Lung (tissue), 12 donors: ENCODE measurements around the gene C4BPA. TPM values are rescaled to one million over a fixed set of nuclear protein-coding genes. Genes with fewer than 3 reads are reported as not detected.

Source experiments
- ATAC-seq: fragments of 200-7000 bp; cut with Tn5 transposase; one replicate; pipeline ENCODE4 v1.9.1; 2020; ENCODE audit warnings: moderate number of reproducible peaks; ENCODE audit not compliant: insufficient read depth, low FRiP score
- DNase-seq, 3 donors: peaks; one replicate each; pipeline ENCODE4 v3.0.0-alpha.2; 2013 to 2017
- H3K27ac ChIP-seq, 2 donors: one replicate each; pipeline ENCODE4 v1.5.1; 2013; ENCODE audit warnings: mild to moderate bottlenecking in 2 of 2, moderate library complexity in 2 of 2, control low read depth in 1 of 2, inconsistent platforms in 1 of 2, low read depth in 1 of 2, low read length in 1 of 2
- H3K27me3 ChIP-seq, 3 donors: one replicate each; pipeline ENCODE4 v1.5.1; 2013; ENCODE audit warnings: low read length in 2 of 3; ENCODE audit not compliant: control insufficient read depth in 3 of 3, insufficient read depth in 3 of 3
- H3K36me3 ChIP-seq, 4 donors: one replicate each; pipeline ENCODE4 v1.5.1; 2013; ENCODE audit warnings: low read length in 4 of 4, mild to moderate bottlenecking in 1 of 4, moderate library complexity in 1 of 4; ENCODE audit not compliant: control insufficient read depth in 4 of 4, insufficient read depth in 4 of 4
- H3K4me1 ChIP-seq, 5 donors: one replicate each; pipeline ENCODE4 v1.5.1; 2013; ENCODE audit warnings: low read length in 5 of 5, mild to moderate bottlenecking in 2 of 5, moderate library complexity in 1 of 5; ENCODE audit not compliant: control insufficient read depth in 5 of 5, insufficient read depth in 5 of 5
- H3K4me3 ChIP-seq: one replicate; pipeline ENCODE4 v1.5.1; 2013; ENCODE audit warnings: mild to moderate bottlenecking, control low read depth, moderate library complexity
- H3K9ac ChIP-seq, 2 donors: one replicate each; pipeline ENCODE4 v1.5.1; 2013; ENCODE audit warnings: low read length in 2 of 2, control low read depth in 1 of 2; ENCODE audit not compliant: insufficient read depth in 1 of 2
- H3K9me3 ChIP-seq, 4 donors: one replicate each; pipeline ENCODE4 v1.5.1; 2013; ENCODE audit warnings: low read length in 3 of 4, mild to moderate bottlenecking in 1 of 4, moderate library complexity in 1 of 4; ENCODE audit not compliant: control insufficient read depth in 4 of 4, insufficient read depth in 3 of 4
- WGBS, 2 donors: extraction: QIAGEN DNeasy Blood & Tissue Kit; methylation state at CpG; one replicate each; pipeline ENCODE4 v1.1.7; 2013; 5-methylcytosine and 5-hydroxymethylcytosine counted together
- polyA plus RNA-seq, 2 donors: library from polyadenylated mRNA; stranded (reverse); fragments of 200-250 nt; gene quantifications; one replicate each; pipeline ENCODE4 v1.2.1, GENCODE V29; 2013
- total RNA-seq, 2 donors: library from RNA; depleted of rRNA in 1 of 2; stranded (reverse); fragments of >200 nt in 1 of 2; gene quantifications; one replicate each; pipeline ENCODE4 v1.2.1, GENCODE V29; 2014 to 2021
- TF ChIP-seq, protein P1 (sequence below): IDR thresholded peaks from 2 replicates; pipeline ENCODE4 v1.5.1; 2012; ENCODE audit warnings: mild to moderate bottlenecking; ENCODE audit errors: control extremely low read depth, extremely low read depth
- donor health status: control.
- donor health status: control.
- donor health status: Bipolar disorder and iron deficiency.
- donor health status: healthy.
- donor health status: DM: yes; HTN: yes; CAD: no.

C4BPA gene
- total and polyA plus RNA-seq, 4 donors, result 21.2 to 213 (median 181) TPM

DNA sequence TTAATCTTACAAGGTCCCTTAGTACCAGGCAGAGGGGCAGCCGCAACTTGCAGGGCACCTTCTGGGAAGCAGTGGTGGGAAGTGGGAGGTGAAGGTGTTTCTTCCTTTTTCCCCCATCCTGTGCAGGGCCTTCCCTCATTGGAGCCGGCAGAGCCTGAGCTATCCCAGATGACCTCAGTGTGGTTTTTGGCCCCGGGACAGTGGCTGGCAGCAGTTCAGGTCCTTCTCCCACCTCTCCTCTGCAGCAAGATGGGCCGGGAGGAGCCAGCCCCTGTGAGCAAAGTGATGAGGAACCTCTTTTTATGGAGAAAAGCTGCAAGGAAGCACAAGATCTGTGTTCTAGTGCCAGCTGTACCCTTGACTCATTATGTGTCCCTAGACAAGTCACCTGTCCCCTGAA, 44.2 kb upstream of the C4BPA start:
- H3K9me3 ChIP-seq, result no peaks in the 10 kb centered on the region
- DNase-seq, result no peak
- H3K4me1 ChIP-seq, result peaks cover 0 to 5% (median 0%) of the 10 kb centered on the region in 5 donors
- H3K36me3 ChIP-seq, result peaks cover under 1 to 20% (median 16%) of the 10 kb centered on the region in 4 donors
- WGBS, 2 donors, result 30 to 59% methylated on average over 4 of the region's 4 CpGs
- TF ChIP-seq, protein P1, sequence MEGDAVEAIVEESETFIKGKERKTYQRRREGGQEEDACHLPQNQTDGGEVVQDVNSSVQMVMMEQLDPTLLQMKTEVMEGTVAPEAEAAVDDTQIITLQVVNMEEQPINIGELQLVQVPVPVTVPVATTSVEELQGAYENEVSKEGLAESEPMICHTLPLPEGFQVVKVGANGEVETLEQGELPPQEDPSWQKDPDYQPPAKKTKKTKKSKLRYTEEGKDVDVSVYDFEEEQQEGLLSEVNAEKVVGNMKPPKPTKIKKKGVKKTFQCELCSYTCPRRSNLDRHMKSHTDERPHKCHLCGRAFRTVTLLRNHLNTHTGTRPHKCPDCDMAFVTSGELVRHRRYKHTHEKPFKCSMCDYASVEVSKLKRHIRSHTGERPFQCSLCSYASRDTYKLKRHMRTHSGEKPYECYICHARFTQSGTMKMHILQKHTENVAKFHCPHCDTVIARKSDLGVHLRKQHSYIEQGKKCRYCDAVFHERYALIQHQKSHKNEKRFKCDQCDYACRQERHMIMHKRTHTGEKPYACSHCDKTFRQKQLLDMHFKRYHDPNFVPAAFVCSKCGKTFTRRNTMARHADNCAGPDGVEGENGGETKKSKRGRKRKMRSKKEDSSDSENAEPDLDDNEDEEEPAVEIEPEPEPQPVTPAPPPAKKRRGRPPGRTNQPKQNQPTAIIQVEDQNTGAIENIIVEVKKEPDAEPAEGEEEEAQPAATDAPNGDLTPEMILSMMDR, result no peak
- peak overlapping the region in 1 of 2 donors; percentile 5 for H3K9ac ChIP-seq
- no peak overlapping the region for H3K4me3 ChIP-seq
- ATAC-seq, result no peak
- H3K27ac ChIP-seq, result peak overlapping the region in 1 of 2 donors; percentile 77
- H3K27me3 ChIP-seq, result no peaks in the 10 kb centered on the region

DNA sequence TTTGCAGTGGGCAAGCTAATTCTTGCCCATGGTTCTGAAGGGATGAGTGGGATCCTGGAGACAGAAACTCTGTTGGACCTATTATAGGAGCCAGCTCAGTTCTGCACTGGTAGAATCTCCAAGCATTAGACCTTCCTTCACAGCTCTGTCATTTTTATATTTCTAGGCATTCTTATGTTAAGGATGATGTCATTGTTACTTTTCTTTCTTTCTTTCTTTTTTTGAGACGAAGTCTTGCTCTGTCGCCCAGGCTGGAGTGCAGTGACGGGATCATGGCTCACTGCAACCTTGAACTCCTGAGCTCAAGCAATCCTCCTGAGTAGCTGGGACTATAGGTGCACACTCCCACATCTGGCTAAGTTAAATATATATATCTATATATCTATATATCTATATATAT, 43.4 kb upstream of the C4BPA start:
- Histone ChIP-seq H3K4me1 (peaks cover 0 to 5% (median 0%) of the 10 kb centered on the region in 5 donors), H3K27ac (no peak overlapping the region), H3K27me3 (no peaks in the 10 kb centered on the region), H3K4me3 (no peak overlapping the region), H3K9me3 (no peaks in the 10 kb centered on the region), H3K36me3 (peaks cover 4 to 22% (median 16%) of the 10 kb centered on the region in 4 donors), H3K9ac (no peak overlapping the region)
- no peak for ATAC-seq
- whole genome bisulfite sequencing, 2 donors, result 70 to 71% methylated on average over 3 of the region's 3 CpGs
- no peak for DNase-seq
- TF ChIP-seq, protein P1, result no peak

DNA sequence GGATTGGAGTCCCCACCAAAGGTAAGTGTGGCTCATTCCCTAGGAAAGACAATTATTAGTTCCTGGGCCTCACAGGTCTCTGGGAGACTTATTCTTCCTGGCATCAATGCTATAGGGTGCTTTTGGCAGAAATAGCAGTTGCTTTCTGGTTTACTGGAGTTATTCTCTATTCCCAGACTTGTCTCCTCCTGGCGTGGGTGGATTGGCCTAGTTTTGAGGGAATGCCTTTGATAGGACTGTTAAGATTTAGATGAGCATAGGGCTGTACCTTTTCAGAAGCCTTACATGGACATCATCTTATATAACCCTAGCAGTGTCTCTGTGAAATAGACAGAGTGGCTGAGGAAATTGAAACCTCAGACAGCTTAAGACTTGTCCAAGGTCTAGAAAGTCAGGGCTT, 42.0 kb upstream of the C4BPA start:
- H3K27me3 ChIP-seq, result no peaks in the 10 kb centered on the region
- H3K27ac ChIP-seq, result no peak overlapping the region
- no peaks in the 10 kb centered on the region for H3K9me3 ChIP-seq
- H3K4me1 ChIP-seq, result peaks cover 0 to 5% (median 0%) of the 10 kb centered on the region in 5 donors
- 96 to 97% methylated on average over 1 of the region's 1 CpG for WGBS, 2 donors
- ATAC-seq (no peak), DNase-seq (no peak)
- TF ChIP-seq, protein P1, result no peak
- no peak overlapping the region for H3K9ac ChIP-seq
- H3K36me3 ChIP-seq, result peaks cover 4 to 22% (median 17%) of the 10 kb centered on the region in 4 donors
- no peak overlapping the region for H3K4me3 ChIP-seq

DNA sequence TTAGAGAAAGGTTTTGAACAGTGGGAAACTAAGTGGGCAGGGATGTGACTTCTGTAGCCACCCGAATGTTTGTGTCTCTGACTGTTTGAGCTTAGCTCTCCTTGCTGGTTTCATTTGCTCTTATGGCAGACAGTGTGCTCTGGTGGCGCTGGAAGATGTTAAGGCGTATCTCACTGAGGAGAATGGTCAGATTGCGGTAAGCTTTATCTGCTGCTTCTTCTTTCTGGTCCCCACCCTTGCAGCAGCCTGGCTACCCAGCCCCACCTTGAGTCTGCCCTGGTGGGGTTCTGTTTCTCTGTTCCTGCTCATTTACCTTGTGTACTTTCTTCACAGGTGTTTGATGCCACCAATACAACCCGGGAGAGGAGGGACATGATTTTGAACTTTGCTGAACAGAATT, 41.0 kb upstream of the C4BPA start:
- Histone ChIP-seq H3K9ac (no peak overlapping the region), H3K27me3 (no peaks in the 10 kb centered on the region), H3K4me1 (peaks cover 0 to 5% (median 2%) of the 10 kb centered on the region in 5 donors), H3K4me3 (no peak overlapping the region), H3K36me3 (peaks cover 8 to 24% (median 20%) of the 10 kb centered on the region in 4 donors), H3K9me3 (no peaks in the 10 kb centered on the region), H3K27ac (no peak overlapping the region)
- DNase-seq (no peak), ATAC-seq (no peak)
- WGBS, 2 donors, result 93 to 97% methylated on average over 5 of the region's 5 CpGs
- TF ChIP-seq, protein P1, result no peak
